Measurements from ENCODE around the gene C19orf85.

GRCh38 chr19:55435020-55435419 is 29.5 kb downstream of the C19orf85 start:
- TF ChIP-seq SPI1 (IDR thresholded peaks at IDR 0.05; ENCODE audit: low read depth, low read length) = no peak
- no peak for TF ChIP-seq POLR2A (IDR thresholded peaks at IDR 0.05; ENCODE audit: low read depth, low read length)
- no peak for TF ChIP-seq TAF1 (IDR thresholded peaks at IDR 0.05; ENCODE audit: low read depth, low read length)
- no peak for TF ChIP-seq POLR2AphosphoS5 (IDR thresholded peaks at IDR 0.05; ENCODE audit: low read depth, low read length)
- TF ChIP-seq PAX5 (IDR thresholded peaks at IDR 0.05; ENCODE audit: insufficient read depth, low read length, severe bottlenecking) = no peak
